ENCODE results near the gene WDFY4. TPM values are rescaled to one million over a fixed set of nuclear protein-coding genes. Genes with fewer than 3 reads are reported as not detected.

Gene WDFY4
- total RNA-seq, 1 experiment from 2014 or later, result 0.23 TPM

DNA sequence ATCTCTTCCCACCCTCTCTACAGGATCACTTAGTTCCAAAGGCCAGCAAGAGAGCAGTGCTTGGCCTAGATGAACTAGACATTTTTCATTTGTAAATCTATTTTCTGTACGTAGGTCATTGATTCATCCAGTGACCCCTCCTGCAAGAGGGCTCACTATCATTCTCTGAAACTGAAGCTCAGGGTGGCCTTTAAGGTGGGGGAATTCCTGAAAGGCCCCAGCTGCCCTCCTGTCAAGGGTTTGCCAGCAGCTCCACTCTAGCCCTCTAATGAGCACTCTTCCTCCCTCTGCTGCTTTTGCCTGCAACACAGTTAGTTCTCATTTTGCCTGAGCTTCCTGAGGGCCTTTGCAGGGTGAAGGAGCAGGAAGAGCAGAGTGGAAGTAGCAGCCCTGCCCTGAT lies 213.8 kb downstream of the WDFY4 start:
- in situ Hi-C loops (cut with HindIII; ENCODE audit: low pct_unique_long_range_greater_than_20kb, low sequenced_read_pairs) (no loop called here), intact Hi-C loops (cut with micrococcal nuclease; ENCODE audit: unreplicated experiment) (no loop called here)
- Histone ChIP-seq H3K27ac (ENCODE audit: low read length) (no peak overlapping the region), H3K36me3 (ENCODE audit: control insufficient read depth, insufficient read depth, low read length) (no peaks in the 10 kb centered on the region), H3K4me1 (ENCODE audit: control insufficient read depth, insufficient read depth, low read length) (no peaks in the 10 kb centered on the region), H3K27me3 (ENCODE audit: control insufficient read depth, insufficient read depth, low read length) (peaks cover 6% of the 10 kb centered on the region), H3K9me3 (ENCODE audit: control insufficient read depth, insufficient read depth, low read depth, low read length) (no peaks in the 10 kb centered on the region), H3K4me3 (ENCODE audit: low read depth in 2 of 2, low read length in 2 of 2) (no peak overlapping the region)
- POLR2A ChIA-PET, result no interaction called here
- TF ChIP-seq POLR2AphosphoS5 (IDR thresholded peaks at IDR 0.05; ENCODE audit: low read depth, low read length) (no peak), TCF7L2 (IDR thresholded peaks at IDR 0.05; ENCODE audit: low read depth, low read length) (no peak)
- TF ChIP-seq, protein P1, sequence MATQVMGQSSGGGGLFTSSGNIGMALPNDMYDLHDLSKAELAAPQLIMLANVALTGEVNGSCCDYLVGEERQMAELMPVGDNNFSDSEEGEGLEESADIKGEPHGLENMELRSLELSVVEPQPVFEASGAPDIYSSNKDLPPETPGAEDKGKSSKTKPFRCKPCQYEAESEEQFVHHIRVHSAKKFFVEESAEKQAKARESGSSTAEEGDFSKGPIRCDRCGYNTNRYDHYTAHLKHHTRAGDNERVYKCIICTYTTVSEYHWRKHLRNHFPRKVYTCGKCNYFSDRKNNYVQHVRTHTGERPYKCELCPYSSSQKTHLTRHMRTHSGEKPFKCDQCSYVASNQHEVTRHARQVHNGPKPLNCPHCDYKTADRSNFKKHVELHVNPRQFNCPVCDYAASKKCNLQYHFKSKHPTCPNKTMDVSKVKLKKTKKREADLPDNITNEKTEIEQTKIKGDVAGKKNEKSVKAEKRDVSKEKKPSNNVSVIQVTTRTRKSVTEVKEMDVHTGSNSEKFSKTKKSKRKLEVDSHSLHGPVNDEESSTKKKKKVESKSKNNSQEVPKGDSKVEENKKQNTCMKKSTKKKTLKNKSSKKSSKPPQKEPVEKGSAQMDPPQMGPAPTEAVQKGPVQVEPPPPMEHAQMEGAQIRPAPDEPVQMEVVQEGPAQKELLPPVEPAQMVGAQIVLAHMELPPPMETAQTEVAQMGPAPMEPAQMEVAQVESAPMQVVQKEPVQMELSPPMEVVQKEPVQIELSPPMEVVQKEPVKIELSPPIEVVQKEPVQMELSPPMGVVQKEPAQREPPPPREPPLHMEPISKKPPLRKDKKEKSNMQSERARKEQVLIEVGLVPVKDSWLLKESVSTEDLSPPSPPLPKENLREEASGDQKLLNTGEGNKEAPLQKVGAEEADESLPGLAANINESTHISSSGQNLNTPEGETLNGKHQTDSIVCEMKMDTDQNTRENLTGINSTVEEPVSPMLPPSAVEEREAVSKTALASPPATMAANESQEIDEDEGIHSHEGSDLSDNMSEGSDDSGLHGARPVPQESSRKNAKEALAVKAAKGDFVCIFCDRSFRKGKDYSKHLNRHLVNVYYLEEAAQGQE (IDR thresholded peaks at IDR 0.05; ENCODE audit: insufficient read depth in 1 of 2, low read depth in 2 of 2, low read length in 1 of 2), result no peak
- CTCF ChIA-PET, result no interaction called here
- no peak for ATAC-seq
- no peak for DNase-seq (ENCODE audit: low read depth, low spot score)
- BruUV-seq (replicated peaks), result no TSS peak

DNA sequence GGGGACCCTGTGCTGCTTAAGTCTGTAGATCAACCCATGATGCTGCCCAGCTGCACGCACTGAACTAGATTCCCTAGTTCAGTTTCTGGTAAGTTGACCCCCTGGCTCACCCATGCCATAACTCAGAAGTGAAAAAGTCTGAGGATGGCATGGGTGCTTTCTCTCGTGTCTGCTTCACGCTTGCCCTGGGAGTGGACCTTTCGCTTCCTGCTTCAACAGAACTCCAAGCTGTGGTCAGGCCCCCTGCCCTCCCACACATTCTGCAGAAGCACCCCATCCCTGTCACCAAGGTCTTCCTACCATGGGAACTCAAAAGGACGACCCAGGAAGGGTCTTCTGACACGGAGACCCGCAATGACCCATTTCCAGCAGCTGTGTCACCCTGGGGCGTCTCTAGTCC lies 215.1 kb downstream of the WDFY4 start:
- ChIA-PET CTCF (no interaction called here), POLR2A (no interaction called here)
- Histone ChIP-seq H3K27ac (ENCODE audit: low read length) (no peak overlapping the region), H3K4me3 (ENCODE audit: low read depth in 2 of 2, low read length in 2 of 2) (no peak overlapping the region), H3K36me3 (ENCODE audit: control insufficient read depth, insufficient read depth, low read length) (no peaks in the 10 kb centered on the region), H3K27me3 (ENCODE audit: control insufficient read depth, insufficient read depth, low read length) (peaks cover 5% of the 10 kb centered on the region; the same call in 1 of the 2 replicates), H3K9me3 (ENCODE audit: control insufficient read depth, insufficient read depth, low read depth, low read length) (no peaks in the 10 kb centered on the region), H3K4me1 (ENCODE audit: control insufficient read depth, insufficient read depth, low read length) (no peaks in the 10 kb centered on the region)
- in situ Hi-C loops (cut with HindIII; ENCODE audit: low pct_unique_long_range_greater_than_20kb, low sequenced_read_pairs) (no loop called here), intact Hi-C loops (cut with micrococcal nuclease; ENCODE audit: unreplicated experiment) (loop anchor here (10.0 kb wide), 1 partner anchor 475 kb away; no protein-coding TSS in a partner anchor)
- DNase-seq (ENCODE audit: low read depth, low spot score) (no peak), ATAC-seq (no peak)
- no TSS peak for BruUV-seq (replicated peaks)
- TF ChIP-seq, protein P1 (IDR thresholded peaks at IDR 0.05; ENCODE audit: insufficient read depth in 1 of 2, low read depth in 2 of 2, low read length in 1 of 2), result no peak
- no peak for TF ChIP-seq TCF7L2 (IDR thresholded peaks at IDR 0.05; ENCODE audit: low read depth, low read length)
- TF ChIP-seq POLR2AphosphoS5 (IDR thresholded peaks at IDR 0.05; ENCODE audit: low read depth, low read length), result no peak
- TF ChIP-seq, protein P2, sequence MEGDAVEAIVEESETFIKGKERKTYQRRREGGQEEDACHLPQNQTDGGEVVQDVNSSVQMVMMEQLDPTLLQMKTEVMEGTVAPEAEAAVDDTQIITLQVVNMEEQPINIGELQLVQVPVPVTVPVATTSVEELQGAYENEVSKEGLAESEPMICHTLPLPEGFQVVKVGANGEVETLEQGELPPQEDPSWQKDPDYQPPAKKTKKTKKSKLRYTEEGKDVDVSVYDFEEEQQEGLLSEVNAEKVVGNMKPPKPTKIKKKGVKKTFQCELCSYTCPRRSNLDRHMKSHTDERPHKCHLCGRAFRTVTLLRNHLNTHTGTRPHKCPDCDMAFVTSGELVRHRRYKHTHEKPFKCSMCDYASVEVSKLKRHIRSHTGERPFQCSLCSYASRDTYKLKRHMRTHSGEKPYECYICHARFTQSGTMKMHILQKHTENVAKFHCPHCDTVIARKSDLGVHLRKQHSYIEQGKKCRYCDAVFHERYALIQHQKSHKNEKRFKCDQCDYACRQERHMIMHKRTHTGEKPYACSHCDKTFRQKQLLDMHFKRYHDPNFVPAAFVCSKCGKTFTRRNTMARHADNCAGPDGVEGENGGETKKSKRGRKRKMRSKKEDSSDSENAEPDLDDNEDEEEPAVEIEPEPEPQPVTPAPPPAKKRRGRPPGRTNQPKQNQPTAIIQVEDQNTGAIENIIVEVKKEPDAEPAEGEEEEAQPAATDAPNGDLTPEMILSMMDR (IDR thresholded peaks at IDR 0.05), result no peak
- TF ChIP-seq SIN3A (IDR thresholded peaks at IDR 0.05; ENCODE audit: borderline replicate concordance, insufficient read depth, low read depth, low read length), result no peak
